Measurements from ENCODE around the gene DBN1.
A peak's percentile ranks its signal among the peaks of the same experiment; 100 is the strongest.

Gene DBN1

DNA sequence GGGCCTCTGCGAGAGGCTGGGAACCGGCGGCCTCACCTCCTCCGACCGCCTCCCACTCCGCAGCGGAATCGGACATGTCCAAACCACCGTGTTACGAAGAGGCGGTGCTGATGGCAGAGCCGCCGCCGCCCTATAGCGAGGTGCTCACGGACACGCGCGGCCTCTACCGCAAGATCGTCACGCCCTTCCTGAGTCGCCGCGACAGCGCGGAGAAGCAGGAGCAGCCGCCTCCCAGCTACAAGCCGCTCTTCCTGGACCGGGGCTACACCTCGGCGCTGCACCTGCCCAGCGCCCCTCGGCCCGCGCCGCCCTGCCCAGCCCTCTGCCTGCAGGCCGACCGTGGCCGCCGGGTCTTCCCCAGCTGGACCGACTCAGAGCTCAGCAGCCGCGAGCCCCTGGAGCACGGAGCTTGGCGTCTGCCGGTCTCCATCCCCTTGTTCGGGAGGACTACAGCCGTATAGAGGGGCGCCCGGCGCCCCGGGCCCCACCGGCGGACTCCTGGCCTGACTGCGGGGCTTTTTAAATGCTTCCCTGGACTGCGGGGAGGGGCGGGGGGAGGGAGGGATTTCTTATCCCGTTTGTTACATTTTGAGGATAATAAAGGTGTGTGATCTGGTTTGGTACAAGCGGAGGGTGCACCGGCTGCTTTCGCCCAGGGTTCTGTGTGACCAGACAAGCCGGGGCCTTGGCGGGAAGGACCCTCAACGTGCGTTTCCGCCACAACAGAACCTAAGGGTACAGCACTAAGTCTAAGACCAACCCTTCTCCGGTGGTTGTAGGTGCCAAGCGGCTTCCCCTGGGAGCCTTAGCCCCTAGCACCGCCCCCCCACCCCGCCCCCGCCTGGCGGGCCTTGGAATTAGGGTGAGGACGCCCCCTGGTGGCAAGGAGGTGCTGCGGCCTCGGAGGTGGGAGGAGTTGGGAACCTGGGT is 17.5 kb downstream of the DBN1 start:
- peak; percentile 94 for DNase-seq (ENCODE audit: low spot score)

DNA sequence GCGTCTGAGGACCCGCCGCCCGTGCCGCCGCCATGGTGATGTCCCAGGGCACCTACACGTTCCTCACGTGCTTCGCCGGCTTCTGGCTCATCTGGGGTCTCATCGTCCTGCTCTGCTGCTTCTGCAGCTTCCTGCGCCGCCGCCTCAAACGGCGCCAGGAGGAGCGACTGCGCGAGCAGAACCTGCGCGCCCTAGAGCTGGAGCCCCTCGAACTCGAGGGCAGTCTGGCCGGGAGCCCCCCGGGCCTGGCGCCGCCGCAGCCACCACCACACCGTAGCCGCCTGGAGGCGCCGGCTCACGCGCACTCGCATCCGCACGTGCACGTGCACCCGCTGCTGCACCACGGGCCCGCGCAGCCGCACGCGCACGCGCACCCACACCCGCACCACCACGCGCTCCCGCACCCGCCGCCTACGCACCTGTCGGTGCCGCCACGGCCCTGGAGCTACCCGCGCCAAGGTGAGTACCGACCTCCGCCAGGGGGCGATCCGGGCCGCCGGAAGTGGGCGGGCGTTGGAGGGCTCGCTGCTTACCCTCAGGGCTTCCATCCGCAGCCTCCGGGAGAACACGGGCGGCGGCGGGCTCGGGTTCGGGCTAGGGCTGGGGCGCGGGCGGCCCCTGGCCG is 18.3 kb downstream of the DBN1 start:
- peak; percentile 68 for DNase-seq (ENCODE audit: low spot score)

DNA sequence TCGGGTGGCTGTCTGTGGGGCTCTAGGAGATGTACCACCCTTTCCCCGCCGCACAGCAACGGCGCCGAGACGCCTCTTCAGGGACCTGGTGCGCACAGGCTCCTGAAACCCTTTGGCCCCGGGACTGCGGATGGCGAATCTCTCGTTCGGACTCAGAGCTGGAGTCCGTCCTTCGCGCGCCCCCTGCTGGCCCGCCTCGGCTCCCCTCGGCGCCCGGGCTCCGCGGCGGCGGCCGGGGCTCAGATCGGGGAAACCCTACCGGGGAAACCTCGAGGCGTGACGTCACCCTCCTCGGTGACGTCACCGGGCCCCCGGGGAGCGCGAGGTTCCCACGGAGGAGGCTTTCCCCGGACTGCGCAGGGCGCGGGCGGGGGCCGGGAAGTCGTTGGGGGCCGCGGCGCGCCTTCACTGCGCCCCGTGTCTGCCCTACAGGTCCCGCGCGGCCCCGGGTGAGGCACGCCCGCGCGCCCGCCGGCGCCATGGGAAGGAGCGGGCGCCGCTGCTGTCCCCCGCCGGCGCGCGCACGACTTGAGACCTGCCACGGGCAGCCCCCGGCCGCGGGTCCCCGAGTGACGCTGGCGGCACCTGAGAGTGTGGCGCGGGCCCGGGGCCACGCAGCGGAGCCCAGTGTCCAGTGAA is 18.9 kb downstream of the DBN1 start:
- DNase-seq (ENCODE audit: low spot score): peak; percentile 96

DNA sequence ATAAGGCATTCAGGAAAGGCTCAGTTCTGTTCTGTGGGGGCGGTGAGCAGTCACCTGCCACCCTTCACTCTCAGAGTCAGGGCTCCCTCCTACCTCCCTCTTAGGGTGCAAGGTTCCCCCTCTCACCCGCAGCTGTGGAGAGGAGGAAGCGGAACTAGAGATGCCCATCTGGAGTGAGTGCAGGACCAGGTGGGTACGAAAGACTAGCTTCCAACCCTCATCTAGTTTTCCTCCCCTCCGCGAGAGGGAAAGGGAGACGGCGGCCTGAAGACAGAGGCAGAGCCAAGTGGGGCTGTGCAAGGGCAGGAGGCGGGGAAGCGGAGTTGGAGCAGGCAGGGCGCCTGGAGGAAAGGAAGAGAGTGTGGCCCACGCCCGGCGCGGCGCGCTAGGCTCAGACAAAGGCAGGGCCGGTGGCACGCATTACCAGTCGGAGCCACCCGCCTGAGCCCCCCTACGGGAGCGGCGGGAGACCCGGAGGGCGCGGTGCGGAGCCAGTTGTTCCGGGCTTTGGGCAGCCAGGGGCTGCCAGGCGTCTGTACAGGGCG is 19.5 kb downstream of the DBN1 start:
- DNase-seq (ENCODE audit: low spot score): peak; percentile 30

DNA sequence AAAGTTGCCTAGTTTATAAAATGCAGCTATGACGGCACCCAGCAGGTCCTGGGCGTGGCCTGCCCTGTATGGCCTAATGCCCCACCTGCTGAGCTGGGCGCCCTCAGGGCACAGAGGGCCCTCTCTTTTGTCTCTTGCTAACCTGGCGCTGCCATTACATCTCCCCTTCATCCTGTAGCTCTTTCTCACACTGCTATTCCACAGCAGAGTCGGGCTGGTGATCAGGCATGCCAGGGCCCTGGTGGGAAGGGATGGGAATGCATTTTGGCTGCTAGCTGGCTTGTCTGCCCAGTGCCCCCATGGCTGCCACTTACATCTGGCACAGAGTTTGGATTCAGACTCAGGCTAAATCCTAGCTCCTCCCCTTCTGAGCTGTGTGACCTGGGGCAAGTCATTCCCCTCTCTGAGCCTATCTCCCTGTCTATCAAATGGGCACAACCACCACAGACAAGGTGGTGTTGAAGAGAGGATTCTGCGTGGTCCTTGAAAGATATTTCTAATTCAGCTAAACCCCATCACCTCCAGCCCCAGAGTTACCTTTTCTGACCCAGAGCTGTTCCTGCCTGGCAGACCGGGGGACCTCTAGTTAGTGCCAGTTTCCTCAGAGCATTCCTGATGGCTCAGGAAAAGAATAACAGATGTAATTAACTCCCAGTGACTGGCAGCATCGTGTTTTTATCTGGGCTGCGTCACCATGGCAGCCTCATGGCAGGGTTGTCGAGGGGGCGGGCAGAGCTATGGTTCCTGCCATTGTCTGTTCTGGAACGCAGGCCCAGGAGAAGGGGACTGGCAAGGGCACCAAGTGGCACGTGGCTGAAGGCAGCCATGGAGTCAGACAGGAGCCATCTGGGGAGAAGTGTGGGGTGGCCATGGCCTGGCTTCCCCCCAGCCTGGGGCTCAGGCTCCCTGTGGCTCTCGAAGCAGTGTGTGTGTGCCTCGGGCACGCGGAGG is 20.5 kb downstream of the DBN1 start:
- no peak for DNase-seq (ENCODE audit: low spot score)

DNA sequence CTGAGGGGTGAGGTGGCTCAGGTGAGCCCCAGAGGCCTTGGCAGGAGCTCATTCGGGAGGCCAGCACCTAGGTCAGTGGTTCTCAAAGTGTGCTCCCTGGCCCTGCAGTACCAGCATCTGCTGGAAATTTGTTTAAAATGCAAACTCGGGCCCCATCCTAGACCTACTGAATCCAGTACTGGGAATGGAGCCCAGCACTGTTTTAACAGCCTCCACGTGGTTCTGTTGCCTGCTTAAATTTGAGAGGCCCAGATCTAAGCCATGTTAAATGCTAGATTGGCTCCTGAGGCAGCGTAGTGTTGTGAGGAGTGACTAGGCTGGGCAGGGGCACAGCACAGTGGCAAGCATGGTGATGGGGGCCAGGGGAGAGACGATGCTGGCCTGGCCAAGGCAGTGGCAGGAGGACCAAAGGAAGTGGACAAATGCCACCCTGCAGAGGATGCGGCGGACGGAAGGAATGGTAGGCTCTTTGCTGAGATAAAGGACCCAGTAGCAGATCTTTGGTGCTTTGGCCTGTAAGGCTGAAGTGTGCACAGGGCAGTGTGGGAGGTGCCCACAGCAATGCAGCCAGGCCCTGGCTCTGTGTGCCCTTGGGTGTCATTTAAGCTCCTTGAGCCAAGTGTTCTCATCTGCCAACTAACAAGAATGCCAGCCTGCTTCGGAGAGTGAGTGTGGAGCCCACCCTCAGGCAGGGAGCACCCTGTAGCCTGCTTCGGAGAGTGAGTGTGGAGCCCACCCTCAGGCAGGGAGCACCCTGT is 22.6 kb downstream of the DBN1 start:
- no peak for DNase-seq (ENCODE audit: low spot score)

DNA sequence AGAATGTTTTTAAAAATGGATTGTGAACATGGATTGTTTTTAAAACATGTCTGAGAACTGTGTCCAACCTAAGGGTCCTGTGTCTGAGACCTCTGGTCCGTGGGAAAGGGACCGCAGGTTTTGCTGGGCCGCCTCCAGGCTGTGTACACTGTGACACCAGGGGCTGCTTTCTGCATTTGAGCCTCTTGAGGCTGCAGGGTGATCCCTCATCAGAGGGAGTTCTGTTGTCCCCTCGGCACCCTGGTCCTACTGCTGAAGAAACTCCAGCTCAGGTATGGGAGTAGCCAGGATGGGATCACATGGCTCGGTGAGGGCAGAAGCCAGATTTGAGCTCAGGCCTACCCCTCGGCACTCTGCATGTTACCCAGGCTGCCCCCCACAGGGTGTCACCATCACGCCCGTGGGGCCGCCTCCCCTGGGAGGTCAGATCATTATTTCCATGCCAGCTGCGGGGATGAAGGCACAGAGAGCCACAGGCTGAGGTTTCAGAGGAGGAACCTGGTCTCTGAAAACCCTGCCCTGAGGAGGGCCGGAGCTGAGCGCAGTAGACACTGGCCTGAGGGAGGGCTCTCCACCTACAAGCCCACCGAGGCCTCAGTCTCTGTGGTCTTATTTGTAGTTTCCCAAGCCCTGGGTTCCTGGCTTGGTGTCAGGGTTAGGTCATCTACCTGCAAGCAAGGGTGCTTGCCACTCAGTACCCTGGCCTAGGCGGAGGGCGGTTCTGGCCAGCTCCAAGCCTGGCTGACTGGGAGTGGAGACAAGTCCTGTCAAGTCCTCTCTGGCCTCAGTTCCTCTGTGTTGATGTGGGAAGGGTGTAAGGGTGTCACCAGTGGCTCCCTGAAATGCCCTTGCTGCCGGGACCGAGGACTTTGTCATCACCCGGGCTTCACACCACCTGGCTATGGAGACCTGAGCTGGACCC is 24.0 kb downstream of the DBN1 start:
- DNase-seq (ENCODE audit: low spot score): no peak

DNA sequence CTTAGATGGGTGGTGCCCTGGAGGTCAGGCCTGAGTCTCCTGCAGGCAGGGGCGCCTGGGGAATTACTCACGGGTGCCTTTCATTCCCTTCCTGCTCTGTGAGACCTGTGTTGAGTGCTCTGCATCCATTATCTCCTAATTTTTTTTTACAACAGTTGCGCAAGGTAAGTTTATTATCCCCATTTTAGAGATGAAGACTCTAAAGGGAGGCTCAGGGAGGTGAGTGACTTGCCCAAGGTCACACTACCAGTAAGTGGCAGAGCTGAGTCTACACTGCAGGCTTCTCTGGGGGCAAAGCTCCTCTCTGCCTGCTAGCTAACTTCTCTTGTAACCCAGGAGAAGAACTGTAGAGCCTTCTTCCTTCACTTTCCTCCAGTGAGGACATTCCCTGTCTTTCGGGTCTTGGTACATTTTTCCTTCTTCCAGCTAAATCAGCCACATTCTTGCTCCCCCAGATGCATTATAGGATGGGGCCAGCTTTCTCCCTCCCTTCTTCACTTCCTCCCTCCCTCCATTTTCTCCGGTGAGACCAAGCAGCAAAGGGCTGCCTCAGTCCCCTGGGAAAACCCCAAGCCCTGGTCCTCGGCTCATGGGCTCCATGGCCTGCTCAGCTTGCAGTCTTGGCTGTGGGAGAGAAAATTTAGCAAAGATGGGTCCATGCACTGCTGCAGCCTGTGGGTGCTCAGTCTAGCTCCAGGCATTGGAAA is 25.0 kb downstream of the DBN1 start:
- no peak for DNase-seq (ENCODE audit: low spot score)

DNA sequence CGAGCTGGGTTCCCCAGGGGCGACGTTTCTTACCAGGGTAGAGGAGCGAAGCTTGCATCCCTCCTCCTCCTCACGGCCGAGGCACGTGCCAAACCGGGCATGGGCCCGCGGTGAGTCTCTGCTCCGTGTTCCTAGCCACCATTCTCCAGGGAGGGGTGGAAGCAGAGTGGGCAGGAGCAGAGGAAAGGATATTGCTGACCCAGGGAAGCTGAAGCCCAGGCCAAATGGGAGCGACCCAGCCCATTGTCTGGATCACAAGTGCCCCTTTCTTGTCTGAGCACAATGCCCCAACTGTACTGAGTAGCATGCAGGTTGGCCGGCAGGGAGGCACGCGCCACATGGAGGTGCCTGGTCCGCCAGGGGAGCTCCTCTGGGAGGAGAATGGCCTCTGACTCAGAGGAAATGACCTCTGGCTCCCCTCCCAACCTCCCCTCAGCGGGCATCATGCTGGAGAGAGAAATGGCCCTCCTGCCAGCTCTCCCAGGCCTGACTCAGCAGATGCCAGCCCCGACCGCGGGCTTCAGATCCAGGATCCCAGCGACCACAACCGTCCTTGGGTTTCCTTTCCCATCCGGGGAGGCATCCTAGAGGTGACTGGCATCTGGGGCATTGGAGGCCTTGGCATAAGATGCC is 25.7 kb downstream of the DBN1 start:
- DNase-seq (ENCODE audit: low spot score): peak; percentile 60

DNA sequence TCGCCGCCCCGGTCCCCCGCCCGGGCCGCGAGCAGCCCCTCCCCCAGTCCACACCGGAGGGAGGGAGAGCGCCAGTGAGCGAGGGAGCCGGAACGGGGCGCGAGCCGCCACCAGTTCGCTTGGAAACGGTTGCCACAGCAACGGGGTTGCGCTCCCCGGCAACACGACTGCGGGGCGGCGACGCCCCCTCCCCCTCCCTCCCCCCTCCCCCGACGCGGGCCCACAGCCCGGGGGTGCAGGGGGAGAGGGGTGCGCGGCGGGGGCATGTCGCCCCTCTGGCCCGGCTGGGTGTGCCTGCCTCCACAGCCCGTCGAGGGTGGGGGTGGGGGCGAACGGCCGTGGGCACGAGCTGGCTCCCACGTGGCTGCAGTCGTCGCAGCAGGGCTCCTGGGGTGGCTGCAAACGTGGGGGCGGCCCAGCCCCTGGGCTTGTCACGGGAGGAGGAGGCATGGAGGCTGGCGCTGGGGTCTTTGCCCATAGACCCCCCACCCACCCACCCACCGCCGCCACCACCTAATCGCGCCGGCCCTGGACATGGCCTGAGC is 26.3 kb downstream of the DBN1 start:
- peak; percentile 68 for DNase-seq (ENCODE audit: low spot score)

DNA sequence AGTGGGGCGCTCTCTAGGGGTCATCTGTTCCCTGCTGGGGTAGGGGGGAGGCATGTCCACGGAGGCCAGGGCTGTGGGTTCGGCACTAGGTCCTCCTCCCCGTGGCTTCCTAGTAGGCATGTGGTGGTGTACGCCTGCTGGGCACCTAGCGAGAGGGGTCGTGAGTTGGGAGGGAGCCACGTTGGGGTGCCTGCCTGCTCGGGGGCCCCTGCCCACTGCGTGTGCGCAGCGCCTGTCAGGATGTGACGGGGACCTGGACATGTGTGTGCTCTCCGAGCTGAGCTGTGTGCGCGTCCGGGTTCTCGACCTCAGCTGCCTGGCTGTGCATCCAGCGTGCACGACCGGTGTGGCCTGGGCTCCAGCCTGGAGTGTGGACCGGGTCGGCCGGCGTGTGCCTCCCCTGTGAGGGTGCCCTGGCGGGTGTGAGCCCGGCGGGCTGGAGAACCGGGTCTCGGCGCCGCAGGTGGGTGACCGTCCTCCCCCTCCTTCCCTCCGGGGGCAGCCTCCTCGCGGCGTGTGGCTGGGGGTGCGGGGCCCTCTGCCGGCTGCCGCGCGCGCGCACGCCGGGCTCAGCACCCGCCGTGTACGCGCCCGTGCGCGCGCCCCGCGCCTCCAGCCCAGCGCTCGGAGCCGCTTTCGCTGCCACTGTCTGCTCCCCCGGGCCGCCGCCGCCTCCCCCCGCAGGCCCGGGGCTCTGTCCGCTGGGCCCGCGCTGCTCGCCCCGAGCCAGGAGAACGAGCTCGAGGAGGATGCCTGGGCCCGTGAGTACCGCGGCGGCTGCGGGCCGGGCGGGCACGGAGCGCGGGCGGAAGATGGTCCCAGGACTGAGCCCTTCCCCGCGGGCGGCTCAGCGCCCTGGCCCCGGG is 27.0 kb downstream of the DBN1 start, which contains the start of gene PRR7:
PRR7 (plus strand) TSS at position 615 of the 866 bp plus-strand sequence. CDS start 8,254 bp downstream, outside the sequence.
- DNase-seq (ENCODE audit: low spot score): peak; percentile 94

DNA sequence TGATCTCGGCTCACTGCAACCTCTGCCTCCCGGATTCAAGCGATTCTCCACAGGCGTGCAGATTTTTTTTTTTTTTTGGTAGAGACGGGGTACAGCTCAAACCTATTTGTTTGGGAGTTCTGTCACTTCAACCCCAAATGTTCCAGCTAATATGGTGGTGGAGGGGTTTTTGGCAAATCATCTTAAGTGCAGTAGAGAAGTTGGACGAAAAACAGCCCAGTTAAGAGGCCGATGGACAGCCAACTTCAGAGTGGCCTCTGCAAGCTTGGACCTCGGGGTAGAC is 27.6 kb downstream of the DBN1 start:
- no peak for DNase-seq (ENCODE audit: low spot score)

DNA sequence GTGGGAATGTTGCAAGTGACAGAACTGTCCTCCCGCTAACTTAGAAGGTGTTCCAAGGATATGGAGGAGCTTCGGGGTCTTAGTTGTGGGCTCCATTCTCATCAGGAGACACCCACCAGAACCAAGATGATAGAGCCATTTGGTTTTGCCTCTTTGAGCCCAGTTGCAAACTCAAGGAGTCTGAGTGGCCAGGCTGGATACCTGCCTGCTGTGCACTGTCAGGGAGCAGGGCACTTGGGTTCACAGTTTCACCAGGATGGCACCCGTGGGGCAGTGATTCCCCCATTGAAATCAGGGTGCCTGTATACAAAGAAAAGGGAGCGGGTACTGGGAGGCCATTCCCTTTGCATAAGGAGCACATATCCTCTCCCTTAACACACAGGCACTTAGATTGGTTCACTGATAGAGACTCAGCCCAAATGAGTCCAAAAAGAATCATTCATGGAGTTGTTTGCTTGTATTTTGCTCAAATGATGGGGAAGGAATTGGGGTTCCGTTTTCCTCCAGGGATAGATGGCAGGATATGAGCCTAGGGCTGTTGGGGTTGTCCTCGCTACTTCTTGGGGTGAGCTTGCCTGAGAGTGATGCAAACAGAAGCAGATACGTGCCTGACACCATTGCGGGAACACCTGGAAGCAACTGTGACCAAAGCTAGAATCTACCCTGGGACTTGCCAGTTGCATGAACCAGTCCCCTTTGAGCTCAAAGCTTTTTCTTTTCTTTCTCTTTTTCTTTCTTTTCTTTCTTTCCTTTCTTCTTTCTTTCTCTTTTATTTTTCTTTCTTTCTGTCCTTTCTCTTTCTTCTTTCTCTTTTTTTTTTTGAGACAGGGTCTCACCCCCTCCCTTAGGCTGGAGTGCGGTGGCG is 28.1 kb downstream of the DBN1 start:
- no peak for DNase-seq (ENCODE audit: low spot score)

DNA sequence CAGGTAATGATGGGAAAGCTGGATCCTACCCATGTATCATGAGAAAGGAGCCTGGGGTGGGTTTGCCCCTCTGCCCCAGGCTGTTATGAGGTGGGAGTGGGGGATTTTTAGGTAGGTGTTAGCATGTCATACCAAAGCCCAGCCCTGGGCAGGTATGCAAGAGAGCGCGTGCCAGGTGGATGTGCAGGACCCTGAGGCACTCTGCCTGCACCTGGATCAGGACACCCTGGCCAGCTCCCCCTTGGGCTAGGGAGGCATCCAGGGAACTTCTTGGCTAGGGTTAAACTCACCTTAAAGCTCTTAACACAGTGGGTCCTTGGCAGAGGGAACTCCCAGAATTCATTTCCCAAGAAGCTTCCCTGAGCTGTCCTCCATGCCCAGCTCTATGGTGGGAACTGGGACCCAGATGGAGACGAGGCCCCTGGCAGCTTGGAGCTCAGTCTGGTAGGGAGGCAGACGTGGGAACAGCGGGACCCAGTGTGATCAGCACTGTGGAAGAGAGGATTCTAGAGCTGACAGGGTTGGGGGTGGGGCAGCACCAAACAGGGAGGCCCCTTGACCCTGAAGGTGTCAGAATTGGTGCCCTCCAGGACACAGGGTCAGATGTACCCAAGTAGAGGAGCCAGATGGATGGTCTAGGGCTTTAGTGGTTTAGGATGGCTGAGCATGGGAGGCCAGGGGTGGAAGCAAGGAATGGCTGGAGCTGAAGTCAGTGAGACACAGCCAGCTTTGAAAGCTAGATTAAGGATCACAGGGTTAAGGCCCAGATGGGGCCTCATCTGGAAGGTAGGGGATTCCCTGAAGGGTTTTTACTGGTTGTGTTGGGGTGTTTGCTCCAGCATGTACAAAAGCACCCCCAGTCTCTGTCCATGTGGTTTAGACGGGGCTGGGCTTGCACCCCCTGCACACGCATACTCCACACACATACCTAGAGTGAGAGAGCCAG is 29.1 kb downstream of the DBN1 start:
- DNase-seq (ENCODE audit: low spot score): no peak
